HG03432 (cell line): ENCODE data around the gene THRB.
A peak's percentile ranks its signal among the peaks of the same experiment; 100 is the strongest.

ENCODE experiments used
- ATAC-seq: cut with Tn5 transposase; IDR thresholded peaks from one replicate; pipeline ENCODE4 v1.9.1; 2021; ENCODE audit warnings: mild to moderate bottlenecking, moderate library complexity; ENCODE audit not compliant: unreplicated experiment

THRB gene

GRCh38 chr3:24286405-24286804 lies 208.2 kb downstream of the THRB start:
- ATAC-seq, result no peak

GRCh38 chr3:24278543-24278942 lies 216.1 kb downstream of the THRB start:
- no peak for ATAC-seq

GRCh38 chr3:24273491-24273890 lies 221.2 kb downstream of the THRB start:
- ATAC-seq, result no peak

GRCh38 chr3:24272875-24273274 lies 221.8 kb downstream of the THRB start:
- ATAC-seq, result no peak

- ATAC-seq, result no peak
These were observed 222.2 kb downstream of the THRB start for GRCh38 chr3:24272408-24272807.

GRCh38 chr3:24271228-24271627 lies 223.4 kb downstream of the THRB start:
- no peak for ATAC-seq

GRCh38 chr3:24270744-24271143 lies 223.9 kb downstream of the THRB start:
- no peak for ATAC-seq

GRCh38 chr3:24270204-24270691 lies 224.4 kb downstream of the THRB start:
- no peak for ATAC-seq

- ATAC-seq, result peak; percentile 82
These were observed 229.9 kb downstream of the THRB start for GRCh38 chr3:24264748-24265158.

GRCh38 chr3:24264011-24264410 lies 230.6 kb downstream of the THRB start:
- no peak for ATAC-seq

GRCh38 chr3:24263069-24263668 lies 231.5 kb downstream of the THRB start:
- ATAC-seq, result no peak

- no peak for ATAC-seq
These were observed 233.1 kb downstream of the THRB start for GRCh38 chr3:24261521-24261920.

GRCh38 chr3:24259901-24260512 lies 234.6 kb downstream of the THRB start:
- ATAC-seq, result no peak

- no peak for ATAC-seq
These were observed 235.7 kb downstream of the THRB start for GRCh38 chr3:24258727-24259600.

- ATAC-seq, result no peak
These were observed 236.4 kb downstream of the THRB start for GRCh38 chr3:24258260-24258659.

- ATAC-seq, result no peak
These were observed 239.2 kb downstream of the THRB start for GRCh38 chr3:24255414-24255813.

- no peak for ATAC-seq
These were observed 240.0 kb downstream of the THRB start for GRCh38 chr3:24254649-24255048.

- ATAC-seq, result no peak
These were observed 241.3 kb downstream of the THRB start for GRCh38 chr3:24253336-24253735.

- no peak for ATAC-seq
These were observed 245.1 kb downstream of the THRB start for GRCh38 chr3:24249523-24249922.

GRCh38 chr3:24245056-24245455 lies 249.6 kb downstream of the THRB start:
- no peak for ATAC-seq

- ATAC-seq, result no peak
These were observed 250.2 kb downstream of the THRB start for GRCh38 chr3:24244491-24244890.
